ENCODE data around the gene COL4A1.

Gene COL4A1

DNA sequence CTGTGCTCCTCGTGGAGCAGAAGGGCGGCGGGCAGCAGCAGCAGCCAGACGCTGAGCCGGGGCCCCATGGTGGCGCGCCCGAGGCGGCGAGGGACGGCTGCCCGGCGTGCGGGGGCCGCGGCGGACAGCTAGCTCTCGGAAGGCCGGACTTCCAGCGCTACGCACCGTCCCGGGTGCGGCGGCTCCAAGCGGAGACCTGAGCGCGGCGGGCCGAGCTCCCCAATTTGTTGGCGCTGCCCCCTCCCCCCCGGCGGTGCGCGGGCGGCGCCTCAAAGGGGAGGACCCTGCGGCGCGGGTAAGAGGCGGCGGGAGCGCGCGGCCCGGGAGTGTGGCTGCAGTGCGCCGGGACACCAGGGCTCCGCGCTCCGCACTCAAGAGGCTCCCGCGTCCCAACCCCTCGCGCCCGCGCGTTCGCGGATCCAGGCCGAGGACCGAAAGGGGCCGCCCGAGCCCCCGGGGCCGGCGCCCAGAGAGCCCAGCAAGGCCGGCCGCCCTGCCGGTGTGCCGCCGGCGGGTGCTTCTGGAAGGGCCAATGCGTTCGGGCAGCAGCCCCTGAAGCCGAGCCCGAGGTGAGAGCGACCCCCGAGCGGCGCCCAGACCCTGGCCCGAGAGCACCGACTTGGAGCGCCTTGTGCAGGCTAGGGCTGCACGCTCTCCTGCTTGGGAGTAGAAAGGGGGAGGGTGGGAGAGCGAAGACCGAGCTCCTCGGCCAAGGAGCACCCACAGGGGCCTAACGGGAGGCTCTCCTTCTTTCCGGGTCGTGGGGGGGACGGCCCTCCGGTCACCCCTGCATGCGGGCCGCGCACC lies at the start of gene COL4A1, which contains the start of gene COL4A2:
COL4A1 (minus strand) TSS at position 198 of the 807 bp plus-strand sequence; CDS start at position 68, 130 bp downstream.
COL4A2 (plus strand) TSS at position 325 of the 807 bp plus-strand sequence. CDS start 620 bp downstream, outside the sequence.
- DNase-seq, result peak in 13 of 56 donors; percentile 15 to 61 (median 27)

- no peak for DNase-seq
Observed at GRCh38 chr13:110356362-110356761, 49.4 kb upstream of the COL4A1 start.

GRCh38 chr13:110354715-110355473 lies 47.9 kb upstream of the COL4A1 start:
- no peak for DNase-seq

DNA sequence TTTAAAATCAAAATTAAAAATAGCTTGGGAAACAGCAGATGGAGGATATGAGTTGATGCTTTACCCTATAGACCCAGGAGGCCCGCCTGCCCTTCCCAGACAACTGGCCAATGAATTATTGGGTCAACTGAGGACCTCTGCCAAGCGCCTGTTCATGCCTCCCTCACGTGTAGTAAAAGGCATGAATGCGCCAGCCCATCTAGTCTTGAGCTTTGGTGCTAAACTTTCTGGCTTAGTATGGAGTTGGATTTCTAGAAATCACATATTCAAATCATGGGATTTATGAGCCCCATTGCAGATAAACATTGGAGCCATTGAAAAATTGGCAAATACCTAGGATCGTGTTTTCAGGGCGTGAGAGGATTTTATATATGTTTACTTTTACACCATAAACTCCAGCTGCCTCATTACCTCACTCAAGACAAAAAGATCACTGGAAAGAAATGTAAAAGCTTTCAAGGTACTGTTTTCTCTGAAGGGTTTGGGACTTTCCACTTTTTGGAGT lies 47.2 kb upstream of the COL4A1 start:
- no peak for DNase-seq

GRCh38 chr13:110353339-110353977 lies 46.5 kb upstream of the COL4A1 start:
- no peak for DNase-seq

DNA sequence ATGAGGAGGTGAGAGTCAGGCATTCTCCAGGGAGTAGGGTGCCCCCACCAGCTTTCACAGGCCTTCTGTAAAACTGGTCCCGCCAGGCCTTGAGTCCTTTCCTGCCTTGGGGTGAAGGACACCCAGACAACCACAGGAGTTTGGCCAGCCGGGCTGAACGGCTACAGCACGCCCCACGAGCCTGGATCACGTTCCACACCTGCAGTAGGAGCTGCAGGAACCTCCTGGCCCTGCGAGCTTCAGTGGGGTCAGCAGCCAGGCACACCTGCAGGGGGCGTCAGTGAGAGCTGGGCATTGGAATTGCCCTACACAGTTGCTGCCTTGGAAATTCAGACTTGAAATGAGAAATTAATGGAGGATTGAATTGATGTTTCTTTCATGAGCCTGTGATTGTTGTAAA lies 45.8 kb upstream of the COL4A1 start:
- DNase-seq, result no peak

- no peak for DNase-seq
Observed at GRCh38 chr13:110351636-110352420, 44.9 kb upstream of the COL4A1 start.

GRCh38 chr13:110350509-110350908 lies 43.6 kb upstream of the COL4A1 start:
- DNase-seq, result no peak

GRCh38 chr13:110350049-110350448 lies 43.1 kb upstream of the COL4A1 start:
- DNase-seq, result no peak

- no peak for DNase-seq
Observed at GRCh38 chr13:110349239-110349638, 42.3 kb upstream of the COL4A1 start.

- no peak for DNase-seq
Observed at GRCh38 chr13:110348309-110349105, 41.5 kb upstream of the COL4A1 start.

- DNase-seq, result no peak
Observed at GRCh38 chr13:110347535-110348308, 40.8 kb upstream of the COL4A1 start.

DNA sequence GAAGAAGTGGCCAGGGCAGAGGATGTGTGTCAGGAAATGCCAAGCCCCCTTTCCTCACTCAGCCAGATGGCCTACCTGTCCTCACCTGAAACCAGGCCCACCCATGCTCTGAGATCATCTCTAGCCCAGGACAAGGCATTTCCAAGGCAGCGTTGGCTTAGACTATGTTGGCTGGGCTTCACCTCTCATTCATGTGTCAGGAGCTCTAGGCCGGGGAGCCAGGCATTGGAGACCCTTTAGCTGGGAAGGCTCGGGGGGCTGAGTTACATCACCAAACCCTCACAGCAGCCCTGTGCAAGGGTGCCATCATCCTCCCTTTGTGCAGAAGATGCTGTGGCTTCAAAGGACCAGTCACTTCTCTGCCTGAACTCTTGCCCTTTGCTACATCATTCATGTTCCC lies 40.1 kb upstream of the COL4A1 start:
- no peak for DNase-seq

- no peak for DNase-seq
Observed at GRCh38 chr13:110346661-110347067, 39.7 kb upstream of the COL4A1 start.

DNA sequence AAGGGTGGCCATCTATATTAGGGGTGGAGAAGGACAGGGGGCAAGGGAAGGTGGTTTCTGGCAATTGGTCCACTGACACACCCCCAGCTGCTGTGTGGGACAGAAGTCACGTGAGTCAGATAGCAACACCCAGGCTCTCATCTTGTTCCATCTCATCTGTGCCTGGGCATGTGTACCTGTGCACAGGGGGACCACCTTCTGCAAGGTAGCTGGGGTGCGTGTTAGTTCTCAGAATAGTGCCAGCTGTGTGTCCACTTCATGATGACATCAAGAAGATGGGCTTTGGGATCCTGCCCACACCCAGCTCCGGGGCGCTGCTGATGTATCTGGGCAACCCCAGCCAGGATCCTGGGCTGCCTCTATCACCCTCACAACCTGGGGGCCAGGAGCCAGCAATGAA lies 38.7 kb upstream of the COL4A1 start:
- no peak for DNase-seq

- no peak for DNase-seq
Observed at GRCh38 chr13:110345266-110345665, 38.3 kb upstream of the COL4A1 start.

- no peak for DNase-seq
Observed at GRCh38 chr13:110344320-110344719, 37.4 kb upstream of the COL4A1 start.

DNA sequence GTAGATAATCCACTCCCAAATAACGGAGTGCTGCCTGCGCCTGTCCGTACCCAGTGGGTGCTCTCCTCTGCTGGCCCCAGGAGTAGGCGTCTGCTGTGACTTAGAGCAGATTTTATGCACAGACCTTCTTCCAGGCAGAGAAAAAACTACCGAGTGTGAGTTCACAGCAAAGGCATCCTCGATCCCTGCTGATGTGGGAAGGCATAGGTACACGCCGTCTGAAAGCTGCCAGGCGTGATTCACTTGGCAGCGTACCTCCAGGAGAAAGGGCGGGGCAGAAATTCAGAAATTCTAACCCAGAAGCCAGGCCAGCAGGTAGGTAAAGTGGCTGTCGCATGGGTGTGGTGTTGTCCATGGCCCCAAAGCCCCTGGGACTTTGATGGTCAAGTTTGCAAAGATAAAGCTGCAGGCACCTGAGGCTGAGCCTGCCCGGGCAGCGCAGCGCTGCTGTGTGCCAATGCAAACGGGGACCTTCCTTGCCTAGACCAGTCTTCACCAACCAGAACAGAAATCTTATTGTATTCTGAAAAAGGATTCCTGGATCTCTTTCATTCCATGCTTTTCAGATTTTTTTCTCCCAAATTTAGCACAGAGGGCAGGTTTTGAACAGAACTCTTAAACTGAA lies 36.4 kb upstream of the COL4A1 start:
- DNase-seq, result no peak

DNA sequence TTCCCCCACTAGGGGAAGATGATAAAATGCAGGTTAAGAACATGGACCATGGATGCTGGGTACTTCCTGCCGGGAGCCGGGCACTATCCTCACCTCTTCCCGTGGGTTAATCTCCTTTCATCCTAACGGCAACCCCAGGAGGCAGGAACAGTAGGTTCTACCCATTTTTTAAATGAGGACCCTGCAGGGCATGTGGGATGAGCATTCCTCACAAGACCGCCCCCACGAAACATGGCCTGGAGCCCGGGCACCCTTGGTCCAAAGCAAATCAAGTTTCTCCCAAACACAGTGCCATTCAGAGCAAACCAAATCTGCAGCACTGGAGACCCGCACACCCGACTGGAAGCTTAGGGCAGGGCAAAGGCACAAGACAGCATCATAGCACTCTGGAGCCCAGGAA lies 35.5 kb upstream of the COL4A1 start:
- DNase-seq, result no peak
